Osteocyte (in vitro differentiated cells): ENCODE data around the gene SENP1. TPM values are rescaled to one million over a fixed set of nuclear protein-coding genes. Genes with fewer than 3 reads are reported as not detected.

Source experiments
- DNase-seq: peaks from one replicate; pipeline ENCODE4 v3.0.0; 2021; ENCODE audit warnings: mixed read lengths; ENCODE audit not compliant: unreplicated experiment; ENCODE audit errors: extremely low spot score
- H3K27ac Mint-ChIP-seq: one replicate; pipeline ENCODE4 v1.8.0; 2021; ENCODE audit warnings: mild to moderate bottlenecking, mixed read lengths; ENCODE audit not compliant: unreplicated experiment
- H3K27me3 Mint-ChIP-seq: one replicate; pipeline ENCODE4 v1.8.0; 2021; ENCODE audit warnings: mixed read lengths; ENCODE audit not compliant: unreplicated experiment
- H3K36me3 Mint-ChIP-seq: one replicate; pipeline ENCODE4 v1.8.0; 2021; ENCODE audit warnings: mixed read lengths; ENCODE audit not compliant: unreplicated experiment
- H3K4me1 Mint-ChIP-seq: one replicate; pipeline ENCODE4 v1.8.0; 2021; ENCODE audit warnings: mixed read lengths; ENCODE audit not compliant: unreplicated experiment
- H3K4me3 Mint-ChIP-seq: one replicate; pipeline ENCODE4 v1.8.0; 2021; ENCODE audit warnings: mild to moderate bottlenecking, moderate library complexity, mixed read lengths; ENCODE audit not compliant: unreplicated experiment
- H3K9me3 Mint-ChIP-seq: one replicate; pipeline ENCODE4 v1.8.0; 2021; ENCODE audit warnings: mixed read lengths; ENCODE audit not compliant: unreplicated experiment
- CTCF ChIP-seq: fragments of 200-600 bp; sonication (generic); IDR thresholded peaks from 2 replicates; pipeline ENCODE4 v1.5.0; 2021; ENCODE audit warnings: antibody characterized with exemption, mild to moderate bottlenecking, moderate library complexity
- total RNA-seq: library from RNA; stranded (reverse); gene quantifications from 2 replicates; pipeline ENCODE4 v1.2.1, GENCODE V29; 2021

SENP1 gene
- total RNA-seq, 1 donor from 2014 or later = 25.6 TPM

GRCh38 chr12:48075832-48076231, 30.0 kb downstream of the SENP1 start:
- H3K27ac Mint-ChIP-seq = no peak overlapping the region
- TF ChIP-seq CTCF = no peak

GRCh38 chr12:48074266-48074665, 31.6 kb downstream of the SENP1 start:
- H3K36me3 Mint-ChIP-seq = peaks cover 39% of the 10 kb centered on the region
- no peaks in the 10 kb centered on the region for H3K4me1 Mint-ChIP-seq
- no peaks in the 10 kb centered on the region for H3K27me3 Mint-ChIP-seq
- no peak overlapping the region for H3K27ac Mint-ChIP-seq
- no peak overlapping the region for H3K4me3 Mint-ChIP-seq
- H3K9me3 Mint-ChIP-seq = peaks cover 4% of the 10 kb centered on the region
- no peak for TF ChIP-seq CTCF
- no peak for DNase-seq

More at GRCh38 chr12:48075832-48076231, 30.0 kb downstream of the SENP1 start:
- peaks cover 30% of the 10 kb centered on the region for H3K36me3 Mint-ChIP-seq
- H3K9me3 Mint-ChIP-seq = peaks cover 4% of the 10 kb centered on the region
- no peak for DNase-seq
- H3K4me3 Mint-ChIP-seq = no peak overlapping the region
- no peaks in the 10 kb centered on the region for H3K27me3 Mint-ChIP-seq
- no peaks in the 10 kb centered on the region for H3K4me1 Mint-ChIP-seq

GRCh38 chr12:48072266-48072665, 33.6 kb downstream of the SENP1 start:
- Mint-ChIP-seq H3K9me3 (no peaks in the 10 kb centered on the region), H3K27ac (no peak overlapping the region), H3K27me3 (no peaks in the 10 kb centered on the region), H3K4me3 (no peak overlapping the region), H3K4me1 (no peaks in the 10 kb centered on the region), H3K36me3 (peaks cover 36% of the 10 kb centered on the region)
- DNase-seq = no peak
- TF ChIP-seq CTCF = no peak

- Mint-ChIP-seq H3K36me3 (peaks cover 33% of the 10 kb centered on the region), H3K9me3 (no peaks in the 10 kb centered on the region), H3K27ac (no peak overlapping the region), H3K4me1 (no peaks in the 10 kb centered on the region), H3K27me3 (no peaks in the 10 kb centered on the region), H3K4me3 (no peak overlapping the region)
- DNase-seq = no peak
- TF ChIP-seq CTCF = no peak
Observed at GRCh38 chr12:48071808-48072207, 34.1 kb downstream of the SENP1 start.

- Mint-ChIP-seq H3K27ac (no peak overlapping the region), H3K4me3 (no peak overlapping the region), H3K36me3 (peaks cover 35% of the 10 kb centered on the region), H3K27me3 (no peaks in the 10 kb centered on the region), H3K9me3 (no peaks in the 10 kb centered on the region), H3K4me1 (no peaks in the 10 kb centered on the region)
- no peak for DNase-seq
- no peak for TF ChIP-seq CTCF
Observed at GRCh38 chr12:48070731-48071130, 35.1 kb downstream of the SENP1 start.
